MG63 (cell line): ENCODE data around the gene ETV4. TPM values are rescaled to one million over a fixed set of nuclear protein-coding genes. Genes with fewer than 3 reads are reported as not detected.

ENCODE experiments used
- DNase-seq: peaks from one replicate; pipeline ENCODE4 v3.0.0-alpha.2; 2020
- H3K27me3 ChIP-seq: fragments of 250-450 bp; sonication (Bioruptor Pico); 2 replicates; pipeline ENCODE4 v1.5.1; 2020; ENCODE audit warnings: mild to moderate bottlenecking, moderate library complexity
- H3K36me3 ChIP-seq: fragments of 250-450 bp; sonication (Bioruptor Pico); 2 replicates; pipeline ENCODE4 v1.5.1; 2020; ENCODE audit warnings: mild to moderate bottlenecking, moderate library complexity
- H3K4me3 ChIP-seq: fragments of 250-450 bp; sonication (Bioruptor Pico); 2 replicates; pipeline ENCODE4 v1.5.1; 2020; ENCODE audit warnings: mild to moderate bottlenecking, moderate library complexity
- H3K9me3 ChIP-seq: fragments of 250-450 bp; sonication (Bioruptor Pico); 2 replicates; pipeline ENCODE4 v1.5.1; 2020; ENCODE audit warnings: mild to moderate bottlenecking, moderate library complexity
- total RNA-seq: library from RNA; depleted of rRNA; stranded (reverse); fragments of >200 nt; shearing (Covaris generic); gene quantifications from 2 replicates; pipeline ENCODE4 v1.2.3, GENCODE V29; 2014; ENCODE audit warnings: low replicate concordance

Gene ETV4
- total RNA-seq, 1 experiment from 2014 or later: 4.5 TPM

DNA sequence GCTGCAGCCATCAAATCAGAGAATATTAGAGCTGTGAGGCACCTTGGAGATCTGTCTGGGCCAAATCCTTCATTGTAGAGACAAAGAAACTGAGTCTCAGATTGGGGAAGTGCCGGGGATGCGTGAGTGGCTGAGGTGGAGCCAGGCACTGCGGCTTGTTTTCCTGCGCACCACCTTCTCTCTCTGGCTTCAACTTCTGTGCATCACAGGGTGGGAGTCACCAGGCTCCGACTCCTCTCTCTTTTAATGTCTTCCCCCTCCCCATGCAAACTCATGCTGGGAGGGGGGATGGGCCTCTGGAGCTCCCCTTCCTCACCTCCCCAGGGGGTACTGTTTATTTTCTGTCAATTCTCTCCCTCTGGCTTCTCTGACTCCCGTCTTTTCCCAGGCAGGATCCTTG lies 8.7 kb upstream of the ETV4 start:
- no peak for DNase-seq
- Histone ChIP-seq H3K36me3 (no peaks in the 10 kb centered on the region), H3K4me3 (no peak overlapping the region), H3K27me3 (no peaks in the 10 kb centered on the region), H3K9me3 (no peaks in the 10 kb centered on the region)

- no peaks in the 10 kb centered on the region for H3K9me3 ChIP-seq
- H3K36me3 ChIP-seq: no peaks in the 10 kb centered on the region
- no peak overlapping the region for H3K4me3 ChIP-seq
- DNase-seq: no peak
- H3K27me3 ChIP-seq: no peaks in the 10 kb centered on the region
Observed at GRCh38 chr17:43553573-43553972, 7.4 kb upstream of the ETV4 start.

- no peak for DNase-seq
- H3K27me3 ChIP-seq: no peaks in the 10 kb centered on the region
- H3K9me3 ChIP-seq: no peaks in the 10 kb centered on the region
- no peaks in the 10 kb centered on the region for H3K36me3 ChIP-seq
- no peak overlapping the region for H3K4me3 ChIP-seq
Observed at GRCh38 chr17:43552229-43552837, 6.2 kb upstream of the ETV4 start.

- DNase-seq: no peak
- Histone ChIP-seq H3K4me3 (no peak overlapping the region), H3K27me3 (0 out of 2 replicates have a peak, but pooled peaks cover 2% of the 10 kb centered on the region), H3K9me3 (no peaks in the 10 kb centered on the region), H3K36me3 (no peaks in the 10 kb centered on the region)
Observed at GRCh38 chr17:43550754-43551153, 4.6 kb upstream of the ETV4 start.

- DNase-seq: no peak
- Histone ChIP-seq H3K4me3 (no peak overlapping the region), H3K9me3 (no peaks in the 10 kb centered on the region), H3K36me3 (no peaks in the 10 kb centered on the region), H3K27me3 (0 out of 2 replicates have a peak, but pooled peaks cover 2% of the 10 kb centered on the region)
Observed at GRCh38 chr17:43549496-43549895, 3.4 kb upstream of the ETV4 start.

- no peak overlapping the region for H3K4me3 ChIP-seq
- 0 out of 2 replicates have a peak, but pooled peaks cover 2% of the 10 kb centered on the region for H3K27me3 ChIP-seq
- DNase-seq: no peak
Observed at GRCh38 chr17:43548689-43549379, 2.7 kb upstream of the ETV4 start.

GRCh38 chr17:43547659-43548256 lies 1.6 kb upstream of the ETV4 start:
- Histone ChIP-seq H3K36me3 (no peaks in the 10 kb centered on the region), H3K9me3 (no peaks in the 10 kb centered on the region), H3K27me3 (0 out of 2 replicates have a peak, but pooled peaks cover 2% of the 10 kb centered on the region), H3K4me3 (no peak overlapping the region)
- no peak for DNase-seq

More at GRCh38 chr17:43548689-43549379, 2.7 kb upstream of the ETV4 start:
- no peaks in the 10 kb centered on the region for H3K36me3 ChIP-seq
- no peaks in the 10 kb centered on the region for H3K9me3 ChIP-seq

DNA sequence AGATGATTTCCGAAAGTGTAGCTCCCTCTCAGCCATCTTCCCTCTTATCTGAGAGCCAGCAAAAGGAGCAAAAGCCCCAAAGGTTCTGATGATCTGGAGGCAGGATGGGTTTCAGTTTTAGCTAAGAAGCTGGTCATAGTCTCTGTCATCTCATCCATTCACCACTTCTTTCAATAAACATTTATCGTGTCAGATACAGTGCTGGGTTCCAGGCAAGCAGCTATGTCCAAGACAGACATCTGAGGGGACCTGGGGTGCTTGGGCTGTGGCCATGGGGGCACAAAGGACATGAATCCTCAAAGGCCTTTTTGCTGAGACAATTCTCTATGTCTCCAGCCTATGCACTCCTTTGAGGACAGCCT lies 1.0 kb upstream of the ETV4 start:
- Histone ChIP-seq H3K27me3 (0 out of 2 replicates have a peak, but pooled peaks cover 2% of the 10 kb centered on the region), H3K36me3 (no peaks in the 10 kb centered on the region), H3K9me3 (no peaks in the 10 kb centered on the region), H3K4me3 (no peak overlapping the region)
- DNase-seq: no peak

DNA sequence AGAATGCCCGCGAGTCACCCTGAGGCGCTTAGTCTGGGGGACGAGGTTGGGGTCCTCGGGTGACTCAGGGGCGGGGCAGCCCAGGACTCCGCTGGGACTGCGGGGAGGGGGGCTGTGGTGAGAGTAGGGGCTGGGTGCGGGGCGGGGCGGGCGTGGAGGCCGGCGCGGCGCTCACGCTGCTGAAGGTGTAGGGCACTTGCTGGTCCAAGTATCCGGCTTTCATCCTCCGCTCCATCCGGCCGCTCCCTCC lies 832 bp downstream of the ETV4 start:
- Histone ChIP-seq H3K36me3 (no peaks in the 10 kb centered on the region), H3K4me3 (peak overlapping the region; percentile 52), H3K27me3 (0 out of 2 replicates have a peak, but pooled peaks cover 2% of the 10 kb centered on the region), H3K9me3 (no peaks in the 10 kb centered on the region)
- DNase-seq: no peak

GRCh38 chr17:43543771-43544575 lies 2.2 kb downstream of the ETV4 start:
- no peaks in the 10 kb centered on the region for H3K36me3 ChIP-seq
- H3K4me3 ChIP-seq: peak overlapping the region; percentile 52; the same call in 1 of the 2 replicates
- no peaks in the 10 kb centered on the region for H3K9me3 ChIP-seq
- H3K27me3 ChIP-seq: 0 out of 2 replicates have a peak, but pooled peaks cover 2% of the 10 kb centered on the region
- no peak for DNase-seq

DNA sequence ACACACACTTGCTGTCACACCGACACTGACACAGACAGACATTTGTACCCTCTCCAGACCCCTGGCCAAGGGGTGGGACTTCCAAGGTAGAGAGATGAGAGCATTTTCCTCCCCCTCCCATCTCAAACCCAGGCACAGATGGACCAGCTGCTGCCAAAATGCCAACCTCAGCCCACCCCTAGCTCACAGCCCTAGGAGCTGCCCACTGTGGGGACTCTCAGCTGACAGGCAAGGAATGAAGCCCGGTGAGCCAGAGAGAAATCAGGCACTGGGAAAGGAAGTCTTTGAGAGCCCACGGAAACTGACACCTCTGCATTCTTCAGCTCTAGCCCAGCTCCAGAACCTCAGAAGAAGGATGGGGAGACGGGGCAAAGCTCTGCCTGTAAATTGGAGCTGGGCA lies 2.8 kb downstream of the ETV4 start:
- Histone ChIP-seq H3K9me3 (no peaks in the 10 kb centered on the region), H3K36me3 (no peaks in the 10 kb centered on the region), H3K27me3 (0 out of 2 replicates have a peak, but pooled peaks cover 2% of the 10 kb centered on the region), H3K4me3 (no peak overlapping the region)
- DNase-seq: no peak

GRCh38 chr17:43542859-43543258 lies 3.3 kb downstream of the ETV4 start:
- 0 out of 2 replicates have a peak, but pooled peaks cover 2% of the 10 kb centered on the region for H3K27me3 ChIP-seq
- H3K36me3 ChIP-seq: no peaks in the 10 kb centered on the region
- H3K9me3 ChIP-seq: no peaks in the 10 kb centered on the region
- no peak overlapping the region for H3K4me3 ChIP-seq
- no peak for DNase-seq

GRCh38 chr17:43540821-43541674 lies 5.1 kb downstream of the ETV4 start:
- H3K9me3 ChIP-seq: no peaks in the 10 kb centered on the region
- H3K4me3 ChIP-seq: no peak overlapping the region
- no peaks in the 10 kb centered on the region for H3K36me3 ChIP-seq
- no peaks in the 10 kb centered on the region for H3K27me3 ChIP-seq
- no peak for DNase-seq

DNA sequence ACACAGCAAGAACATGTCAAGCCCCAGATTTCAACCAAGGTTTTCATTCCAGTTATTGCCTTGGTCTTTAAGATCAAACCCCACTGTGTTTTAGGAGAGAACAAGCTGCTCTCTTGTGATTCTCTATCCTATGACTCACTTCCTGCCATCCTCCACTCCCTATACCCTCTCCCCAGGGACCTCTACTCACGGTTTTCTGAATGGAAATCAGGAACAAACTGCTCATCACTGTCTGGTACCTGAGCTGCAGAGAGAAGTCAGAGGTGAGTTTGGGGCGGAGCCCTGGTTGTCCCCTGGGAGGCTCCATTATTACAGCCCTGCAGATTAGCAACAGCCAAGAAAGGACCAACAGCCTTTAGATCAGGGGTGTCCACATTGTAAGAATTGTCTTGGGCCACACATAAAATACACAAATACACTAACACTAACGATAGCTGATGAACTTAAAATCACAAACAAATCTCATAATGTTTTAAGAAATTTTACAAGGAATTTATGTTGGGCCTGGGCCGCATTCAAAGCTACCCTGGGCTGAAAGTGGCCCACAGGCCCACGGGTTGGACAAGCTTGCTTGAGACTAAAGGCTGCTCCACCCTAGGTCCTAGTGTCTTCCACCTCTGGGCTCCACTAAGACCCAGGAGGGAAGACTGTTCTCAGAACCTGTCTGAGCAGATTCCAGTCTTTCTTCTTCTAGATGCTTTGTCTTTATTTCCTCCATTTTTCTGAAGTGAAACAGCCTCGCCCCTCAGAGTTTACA lies 9.7 kb downstream of the ETV4 start:
- Histone ChIP-seq H3K36me3 (no peaks in the 10 kb centered on the region), H3K4me3 (no peak overlapping the region), H3K9me3 (no peaks in the 10 kb centered on the region), H3K27me3 (no peaks in the 10 kb centered on the region)
- DNase-seq: peak; percentile 55

- Histone ChIP-seq H3K4me3 (no peak overlapping the region), H3K36me3 (no peaks in the 10 kb centered on the region), H3K27me3 (no peaks in the 10 kb centered on the region), H3K9me3 (no peaks in the 10 kb centered on the region)
- no peak for DNase-seq
Observed at GRCh38 chr17:43534909-43535308, 11.2 kb downstream of the ETV4 start.

GRCh38 chr17:43533699-43534098 lies 12.4 kb downstream of the ETV4 start:
- Histone ChIP-seq H3K9me3 (no peaks in the 10 kb centered on the region), H3K36me3 (no peaks in the 10 kb centered on the region; the same call in 1 of the 2 replicates), H3K27me3 (no peaks in the 10 kb centered on the region), H3K4me3 (no peak overlapping the region)
- no peak for DNase-seq
